NB4 (cell line): ENCODE data around the gene PUM2.

Experiments used
- MYC ChIP-seq: IDR thresholded peaks from 2 replicates; pipeline ENCODE4 v1.6.1; 2011; ENCODE audit warnings: low read depth, low read length
- POLR2A ChIP-seq: IDR thresholded peaks from 2 replicates; pipeline ENCODE4 v1.6.1; 2011; ENCODE audit warnings: mild to moderate bottlenecking; ENCODE audit not compliant: insufficient read length; ENCODE audit errors: extremely low read depth
- TF ChIP-seq, protein P1 (sequence below): IDR thresholded peaks from one replicate; pipeline ENCODE4 v1.5.1; 2012; ENCODE audit warnings: low read depth, low read length

DNA sequence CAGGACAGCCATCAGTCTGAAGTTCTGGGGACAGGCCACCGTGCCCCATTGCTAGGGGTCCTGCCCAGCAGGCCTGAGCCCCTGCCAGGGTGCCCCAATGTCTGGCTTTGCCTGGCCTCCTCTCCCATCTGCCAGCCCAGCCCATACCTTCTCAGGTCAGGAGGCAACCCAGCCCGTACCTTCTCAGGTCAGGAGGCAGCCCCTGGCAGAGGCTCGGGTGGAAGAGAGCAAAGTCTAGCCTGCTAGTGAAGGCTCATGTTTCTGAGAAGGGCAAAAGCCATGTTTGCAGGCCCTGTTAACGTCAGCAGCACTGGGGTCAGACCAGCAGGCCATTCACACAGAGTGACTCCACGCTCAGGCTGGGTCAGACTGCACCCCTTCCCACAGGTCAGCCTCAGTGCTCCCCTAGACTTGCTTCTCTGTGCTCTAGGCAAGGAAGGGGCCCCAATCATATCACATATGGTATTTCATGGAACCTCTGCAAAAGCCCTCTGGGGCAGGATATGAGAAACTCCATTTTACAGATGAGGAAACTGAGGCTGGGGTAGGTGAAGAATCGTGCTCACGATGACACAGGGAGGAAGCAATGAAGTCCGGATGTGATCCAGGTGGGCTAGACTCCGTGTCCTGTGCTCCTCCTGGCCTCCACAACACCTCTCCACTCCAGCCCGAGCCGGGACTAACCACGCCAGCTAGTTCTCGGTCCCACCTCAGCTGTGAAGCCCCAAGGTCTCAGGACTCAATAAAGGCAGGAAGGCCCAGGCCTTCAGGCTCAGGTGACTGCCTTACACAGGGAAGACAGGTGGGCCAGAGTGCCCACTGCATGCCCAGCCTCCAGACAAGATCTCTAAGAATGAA is 135.2 kb downstream of the PUM2 start:
- no peak for TF ChIP-seq POLR2A
- TF ChIP-seq, protein P1, sequence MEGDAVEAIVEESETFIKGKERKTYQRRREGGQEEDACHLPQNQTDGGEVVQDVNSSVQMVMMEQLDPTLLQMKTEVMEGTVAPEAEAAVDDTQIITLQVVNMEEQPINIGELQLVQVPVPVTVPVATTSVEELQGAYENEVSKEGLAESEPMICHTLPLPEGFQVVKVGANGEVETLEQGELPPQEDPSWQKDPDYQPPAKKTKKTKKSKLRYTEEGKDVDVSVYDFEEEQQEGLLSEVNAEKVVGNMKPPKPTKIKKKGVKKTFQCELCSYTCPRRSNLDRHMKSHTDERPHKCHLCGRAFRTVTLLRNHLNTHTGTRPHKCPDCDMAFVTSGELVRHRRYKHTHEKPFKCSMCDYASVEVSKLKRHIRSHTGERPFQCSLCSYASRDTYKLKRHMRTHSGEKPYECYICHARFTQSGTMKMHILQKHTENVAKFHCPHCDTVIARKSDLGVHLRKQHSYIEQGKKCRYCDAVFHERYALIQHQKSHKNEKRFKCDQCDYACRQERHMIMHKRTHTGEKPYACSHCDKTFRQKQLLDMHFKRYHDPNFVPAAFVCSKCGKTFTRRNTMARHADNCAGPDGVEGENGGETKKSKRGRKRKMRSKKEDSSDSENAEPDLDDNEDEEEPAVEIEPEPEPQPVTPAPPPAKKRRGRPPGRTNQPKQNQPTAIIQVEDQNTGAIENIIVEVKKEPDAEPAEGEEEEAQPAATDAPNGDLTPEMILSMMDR: no peak
- TF ChIP-seq MYC: no peak
